ENCODE data around the gene SLC25A3.
A peak's percentile ranks its signal among the peaks of the same experiment; 100 is the strongest.

Gene SLC25A3

GRCh38 chr12:98579835-98580234, 13.7 kb upstream of the SLC25A3 start:
- H3K4me3 ChIP-seq (ENCODE audit: low read depth, low read length): no peak overlapping the region
- no peak for TF ChIP-seq CTCF (IDR thresholded peaks at IDR 0.05; ENCODE audit: low read depth, low read length)

GRCh38 chr12:98580695-98581094, 12.8 kb upstream of the SLC25A3 start:
- no peak for TF ChIP-seq CTCF (IDR thresholded peaks at IDR 0.05; ENCODE audit: low read depth, low read length)

GRCh38 chr12:98581101-98581500, 12.4 kb upstream of the SLC25A3 start:
- H3K4me3 ChIP-seq (ENCODE audit: low read depth, low read length): no peak overlapping the region
- no peak for TF ChIP-seq CTCF (IDR thresholded peaks at IDR 0.05; ENCODE audit: low read depth, low read length)

More at GRCh38 chr12:98580695-98581094, 12.8 kb upstream of the SLC25A3 start:
- H3K4me3 ChIP-seq (ENCODE audit: low read depth, low read length): no peak overlapping the region

- no peak for TF ChIP-seq CTCF (IDR thresholded peaks at IDR 0.05; ENCODE audit: low read depth, low read length)
- H3K4me3 ChIP-seq (ENCODE audit: low read depth, low read length): no peak overlapping the region
Observed at GRCh38 chr12:98582093-98582492, 11.4 kb upstream of the SLC25A3 start.

GRCh38 chr12:98587084-98587483, 6.4 kb upstream of the SLC25A3 start:
- H3K4me3 ChIP-seq (ENCODE audit: low read depth, low read length): no peak overlapping the region
- TF ChIP-seq CTCF (IDR thresholded peaks at IDR 0.05; ENCODE audit: low read depth, low read length): no peak

GRCh38 chr12:98591209-98591608, 2.3 kb upstream of the SLC25A3 start:
- TF ChIP-seq CTCF (IDR thresholded peaks at IDR 0.05; ENCODE audit: low read depth, low read length): no peak
- H3K4me3 ChIP-seq (ENCODE audit: low read depth, low read length): no peak overlapping the region

GRCh38 chr12:98592825-98593322, 612 bp upstream of the SLC25A3 start:
- peak overlapping the region; percentile 92 for H3K4me3 ChIP-seq (ENCODE audit: low read depth, low read length)
- no peak for TF ChIP-seq CTCF (IDR thresholded peaks at IDR 0.05; ENCODE audit: low read depth, low read length)
